NCI-H1105 (cell line): ENCODE results near the gene ADAMTS20.
"Not testable (repeated sequence)": the region's sequence is repeated elsewhere in the genome, so short reads cannot be mapped to it uniquely, and the experiment has no call there.

Experiments
- DNase-seq: peaks from one replicate; lab custom pipeline; 2025; lab: John Stamatoyannopoulos, UW

The ADAMTS20 gene

DNA sequence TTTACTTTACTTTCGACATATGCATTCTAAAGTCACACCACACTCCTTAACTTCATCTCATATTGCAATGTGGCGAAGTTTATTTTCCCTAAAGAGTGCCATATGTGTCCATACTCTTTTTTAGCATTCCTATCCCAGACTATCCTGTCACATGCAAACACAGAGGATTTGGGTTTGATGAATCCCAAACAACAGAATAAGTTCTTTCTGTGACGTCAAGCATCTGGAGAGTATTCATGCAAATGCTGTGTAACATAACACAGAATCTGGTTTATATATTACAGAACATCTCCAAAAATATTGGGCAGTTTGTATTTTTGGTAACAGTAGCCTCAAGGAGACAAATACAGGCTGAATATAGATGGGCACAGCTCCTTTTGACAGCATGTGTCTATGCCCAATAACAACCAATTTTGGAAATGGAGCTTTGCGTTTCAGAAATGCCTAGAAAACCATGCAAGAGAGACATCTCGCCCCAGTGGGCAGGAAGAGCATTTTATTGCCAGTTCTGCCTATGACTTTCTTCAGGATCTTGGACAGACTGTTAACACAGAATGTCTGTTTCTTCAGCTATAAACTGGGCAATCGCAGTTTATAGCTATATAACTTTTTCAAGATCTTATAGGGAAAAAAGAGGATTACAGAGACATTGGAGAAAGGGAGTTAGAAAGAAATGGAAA lies 190.8 kb downstream of the ADAMTS20 start:
- DNase-seq: no peak

DNA sequence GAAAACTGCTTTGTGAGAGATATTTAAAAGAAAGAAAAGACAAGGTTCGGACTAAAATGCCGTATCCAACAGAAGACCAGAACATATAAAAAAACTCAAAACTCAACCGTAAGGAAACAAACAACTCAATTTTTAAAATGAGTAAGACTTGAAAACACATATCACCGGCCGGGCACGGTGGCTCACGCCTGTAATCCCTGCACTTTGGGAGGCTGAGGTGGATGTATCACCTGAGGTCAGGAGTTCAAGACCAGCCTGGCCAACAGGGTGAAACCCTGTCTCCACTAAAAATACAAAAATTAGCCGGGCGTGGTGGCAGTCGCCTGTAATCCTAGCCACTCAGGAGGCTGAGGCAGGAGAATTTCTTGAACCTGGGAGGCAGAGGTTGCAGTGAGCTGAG lies 192.0 kb downstream of the ADAMTS20 start:
- not testable (repeated sequence) for DNase-seq

DNA sequence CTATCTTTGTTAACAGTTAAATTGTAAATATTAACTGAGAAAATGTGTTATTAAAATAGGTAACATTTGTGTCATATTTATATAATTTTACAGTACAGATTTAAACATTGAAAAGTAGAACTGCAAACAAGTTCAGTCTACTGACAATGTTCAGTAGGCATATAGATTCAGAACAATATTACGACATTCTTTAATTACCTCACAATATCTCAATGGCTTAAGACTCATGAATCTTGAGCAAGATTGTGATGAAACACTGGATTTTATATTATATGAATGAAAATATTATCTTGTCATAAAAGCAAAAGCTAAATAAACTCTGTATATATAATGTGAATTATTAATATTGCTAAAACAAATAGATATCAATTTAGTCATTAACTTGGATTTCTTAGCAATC lies 194.9 kb downstream of the ADAMTS20 start:
- no peak for DNase-seq

DNA sequence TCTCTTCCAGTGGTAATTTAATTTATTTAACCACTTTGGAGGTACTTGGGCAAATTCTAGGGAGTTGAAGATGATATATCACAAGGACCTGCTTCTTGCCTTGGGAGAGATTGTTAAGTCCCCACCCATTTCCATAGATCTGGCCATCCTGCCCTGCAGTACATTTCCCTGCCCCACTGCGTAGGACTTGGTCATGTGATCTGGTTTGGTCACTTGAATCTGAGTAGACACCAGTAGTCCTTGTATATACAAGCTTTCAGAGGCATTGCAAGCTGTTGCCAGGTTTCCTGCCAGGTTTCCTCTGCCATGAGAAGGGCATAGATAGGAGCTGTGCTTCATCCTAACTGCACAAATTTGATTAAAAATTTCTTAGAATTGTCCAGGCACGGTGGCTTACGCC lies 200.0 kb downstream of the ADAMTS20 start:
- DNase-seq: no peak

DNA sequence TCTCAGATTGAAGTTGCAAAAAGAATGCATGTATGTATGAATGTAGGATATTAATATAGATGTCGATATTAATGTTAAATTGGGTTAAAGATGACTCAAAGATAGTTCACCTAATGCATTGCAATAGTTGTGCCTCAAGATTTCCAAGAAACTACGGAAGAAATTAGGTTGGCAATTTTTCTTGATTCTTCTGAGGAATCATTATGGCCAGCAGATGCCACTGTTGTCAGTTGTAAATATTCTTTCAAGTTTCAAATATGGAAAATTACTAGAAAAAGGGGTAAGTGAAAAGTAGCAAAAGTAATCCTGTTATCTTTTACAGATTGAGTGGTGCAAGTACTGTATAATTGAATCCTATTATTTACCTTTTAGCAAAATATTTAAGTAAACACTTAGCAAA lies 202.1 kb downstream of the ADAMTS20 start:
- DNase-seq: no peak

DNA sequence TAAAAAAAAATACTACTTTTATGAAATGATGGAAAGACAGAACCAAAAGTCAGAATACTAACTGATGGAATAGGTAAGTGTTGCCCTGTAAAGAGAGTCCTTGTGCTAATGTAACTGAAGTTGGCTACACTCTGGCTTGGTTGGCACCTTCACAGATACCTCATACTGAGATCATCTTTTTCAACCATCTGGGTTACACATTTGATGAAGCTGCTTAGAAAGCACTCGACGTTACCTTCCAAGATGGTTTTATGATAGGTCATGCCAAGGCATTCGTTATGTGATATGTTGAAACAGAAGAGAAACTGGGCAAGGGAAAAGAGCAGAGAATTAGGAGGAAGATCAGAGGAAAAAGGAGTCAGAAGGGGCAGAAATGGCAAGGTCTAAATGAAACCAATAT lies 203.8 kb downstream of the ADAMTS20 start:
- DNase-seq: no peak

DNA sequence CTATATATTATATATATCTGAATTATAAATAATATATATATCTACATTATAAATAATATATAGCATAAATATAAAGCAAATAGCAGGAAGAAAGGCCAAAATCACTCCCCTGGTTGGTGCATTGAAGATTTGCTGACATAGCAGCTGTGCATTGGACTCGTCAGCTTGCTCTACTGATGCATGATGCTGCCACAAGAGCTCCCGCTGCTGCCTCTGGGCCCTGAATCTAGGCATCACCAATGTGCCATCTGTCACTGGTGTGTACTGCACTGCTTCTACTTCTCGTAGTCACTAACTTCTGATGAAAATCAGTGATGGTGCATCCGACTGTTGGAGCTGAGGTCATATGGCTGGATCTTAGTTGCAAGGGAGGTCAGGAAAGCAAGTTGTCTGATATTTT lies 205.0 kb downstream of the ADAMTS20 start:
- DNase-seq: no peak

DNA sequence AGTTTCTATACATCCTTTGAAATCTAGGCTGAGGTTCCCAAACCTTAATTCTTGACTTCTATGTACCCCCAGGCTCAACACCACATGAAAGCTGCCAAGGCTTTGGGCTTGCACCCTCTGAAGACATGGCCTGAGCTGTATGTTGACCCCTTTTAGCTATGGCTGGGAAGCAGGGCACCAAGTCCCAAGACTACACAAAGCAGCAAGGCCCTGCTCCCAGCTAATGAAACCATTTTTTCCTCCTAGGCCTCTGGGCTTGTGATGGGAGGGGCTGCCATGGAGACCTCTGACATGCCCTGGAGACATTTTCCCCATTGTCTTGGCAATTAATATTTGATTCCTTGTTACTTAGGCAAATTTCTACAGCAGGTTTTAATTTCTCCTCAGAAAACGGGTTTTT lies 207.0 kb downstream of the ADAMTS20 start:
- no peak for DNase-seq

DNA sequence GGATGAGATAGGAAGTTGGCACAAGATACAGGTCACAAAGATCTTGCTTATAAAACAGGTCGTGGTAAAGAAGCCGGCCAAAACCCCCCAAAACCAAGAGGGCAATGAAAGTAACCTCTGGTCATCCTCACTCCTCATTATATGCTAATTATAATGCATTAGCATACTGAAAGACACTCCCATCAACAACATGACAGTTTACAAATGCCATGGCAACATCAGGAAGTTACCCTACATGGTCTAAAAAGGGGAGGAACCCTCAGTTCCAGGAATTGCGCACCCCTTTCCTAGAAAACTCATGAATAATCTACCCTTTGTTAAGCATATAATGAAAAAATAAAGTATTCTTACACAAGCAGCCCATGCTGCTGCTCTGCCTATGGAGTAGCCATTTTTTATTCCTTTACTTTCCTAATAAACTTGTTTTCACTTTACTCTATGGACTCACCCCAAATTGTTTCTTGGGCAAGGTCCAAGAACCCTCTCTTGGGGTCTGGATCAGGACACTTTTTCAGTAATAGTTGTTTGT lies 210.2 kb downstream of the ADAMTS20 start:
- not testable (repeated sequence) for DNase-seq

DNA sequence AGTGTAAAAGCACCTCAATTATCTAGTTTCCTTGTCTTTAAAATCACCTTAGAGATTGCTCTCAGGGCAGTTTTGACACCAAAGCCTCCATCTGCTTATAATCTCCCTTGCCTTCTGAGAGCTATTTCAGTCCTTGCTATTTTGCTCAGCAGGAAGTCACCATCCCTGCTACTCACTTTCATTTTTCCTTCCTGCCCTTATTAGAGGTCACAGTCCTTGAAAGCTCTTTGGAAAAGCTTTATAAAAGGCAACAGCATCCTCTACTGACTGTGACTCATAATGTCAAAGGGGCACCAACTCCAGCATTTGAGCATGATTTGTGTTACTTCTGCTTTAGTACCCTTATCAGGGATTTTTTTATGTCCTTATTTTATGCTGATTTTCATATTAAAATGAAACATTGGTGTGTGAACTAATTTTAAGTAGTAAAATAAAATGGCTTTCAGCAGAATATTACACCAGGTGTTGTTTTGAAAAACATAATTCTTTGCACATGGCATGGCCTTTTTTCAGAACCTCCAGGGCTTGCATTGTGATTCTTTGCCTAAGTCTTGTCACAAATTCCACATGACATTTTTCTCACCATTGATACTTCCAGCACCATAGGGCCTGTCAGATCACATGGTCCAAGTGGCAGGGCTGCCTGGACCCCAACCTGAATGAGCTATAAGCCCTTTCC lies 213.0 kb downstream of the ADAMTS20 start:
- DNase-seq: peak; percentile 11

DNA sequence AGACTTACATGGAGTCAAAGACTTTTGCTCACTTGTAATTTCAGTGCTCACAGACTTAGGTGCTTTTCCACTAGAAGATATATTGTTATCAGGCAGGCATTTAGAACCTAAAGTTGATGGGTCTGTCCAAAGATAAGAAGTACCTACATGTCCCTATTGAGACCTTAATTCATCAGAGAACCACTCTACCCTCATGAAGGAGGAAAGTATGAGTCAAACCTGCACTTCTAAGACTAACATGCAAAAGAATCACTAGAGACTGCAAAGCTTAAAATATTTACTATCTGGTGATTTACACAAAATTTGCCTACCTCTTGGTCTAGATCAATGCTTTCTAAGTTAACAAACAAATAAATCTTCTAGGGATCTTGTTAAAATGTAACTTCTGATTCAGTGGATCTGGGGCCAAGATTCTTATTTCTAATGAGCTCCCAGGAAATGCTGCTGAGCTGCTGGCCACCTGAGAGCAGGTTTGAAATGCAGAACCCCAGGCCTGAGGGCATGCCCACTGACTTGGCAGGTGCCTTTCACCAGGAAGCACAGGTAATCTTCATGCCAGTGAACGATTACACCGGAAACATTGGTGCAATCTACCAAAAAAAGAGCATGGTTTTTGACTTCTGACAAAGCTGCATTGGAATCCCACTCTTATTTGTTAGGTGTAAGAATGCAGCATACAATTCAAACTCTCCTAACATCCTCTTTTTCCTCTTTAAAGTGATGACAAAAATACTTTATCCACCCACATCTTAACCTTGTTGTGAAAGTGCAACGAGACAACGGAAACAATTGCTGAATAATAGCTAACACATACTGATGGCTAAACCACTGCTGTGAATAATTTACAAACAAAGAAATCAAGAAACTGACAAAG lies 214.2 kb downstream of the ADAMTS20 start:
- no peak for DNase-seq

DNA sequence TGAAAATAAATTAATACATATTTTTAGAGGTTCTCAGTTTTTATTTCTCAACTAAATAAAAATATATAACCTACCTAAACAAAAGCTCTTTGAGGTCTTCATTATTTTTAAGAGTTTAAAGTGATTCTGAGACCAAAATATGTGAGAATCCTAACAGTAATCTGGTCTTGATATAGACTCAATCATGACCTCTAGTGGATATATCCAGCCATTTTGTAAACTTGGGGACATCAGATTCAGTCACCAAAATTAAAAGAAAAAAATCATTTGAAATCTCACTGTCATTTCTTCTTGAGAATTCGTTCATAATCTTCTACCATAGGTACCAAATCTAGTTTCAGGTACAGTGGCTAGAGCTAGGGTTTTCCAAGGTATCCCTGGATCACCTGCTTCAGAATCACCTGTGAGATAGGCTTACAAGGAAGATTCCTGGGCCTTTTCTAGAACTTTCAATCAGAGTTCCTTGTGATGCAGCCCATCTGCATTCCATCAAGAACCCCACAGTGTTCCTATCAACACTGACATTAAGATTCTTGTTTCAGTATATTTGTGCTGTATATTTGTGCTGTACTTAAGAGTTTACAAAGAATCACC lies 214.9 kb downstream of the ADAMTS20 start:
- DNase-seq: no peak

DNA sequence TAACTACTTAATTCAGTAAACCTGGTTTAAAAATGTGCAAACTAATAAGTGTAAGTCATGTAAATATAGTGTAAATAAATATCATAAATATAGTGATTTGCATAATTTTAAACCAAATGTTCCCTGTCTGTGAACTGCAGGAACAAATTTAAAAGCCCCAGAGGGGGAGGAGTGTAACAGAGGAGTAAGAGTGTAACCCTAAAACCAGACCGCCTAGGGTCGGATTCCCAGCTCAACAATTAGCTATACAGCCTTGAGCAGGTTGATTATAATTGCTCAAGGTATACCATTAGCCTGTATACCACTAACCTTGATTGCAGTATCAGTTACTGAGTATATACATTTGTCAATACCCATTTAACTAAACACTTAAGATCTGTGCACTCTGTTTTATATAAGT lies 218.4 kb downstream of the ADAMTS20 start:
- no peak for DNase-seq

DNA sequence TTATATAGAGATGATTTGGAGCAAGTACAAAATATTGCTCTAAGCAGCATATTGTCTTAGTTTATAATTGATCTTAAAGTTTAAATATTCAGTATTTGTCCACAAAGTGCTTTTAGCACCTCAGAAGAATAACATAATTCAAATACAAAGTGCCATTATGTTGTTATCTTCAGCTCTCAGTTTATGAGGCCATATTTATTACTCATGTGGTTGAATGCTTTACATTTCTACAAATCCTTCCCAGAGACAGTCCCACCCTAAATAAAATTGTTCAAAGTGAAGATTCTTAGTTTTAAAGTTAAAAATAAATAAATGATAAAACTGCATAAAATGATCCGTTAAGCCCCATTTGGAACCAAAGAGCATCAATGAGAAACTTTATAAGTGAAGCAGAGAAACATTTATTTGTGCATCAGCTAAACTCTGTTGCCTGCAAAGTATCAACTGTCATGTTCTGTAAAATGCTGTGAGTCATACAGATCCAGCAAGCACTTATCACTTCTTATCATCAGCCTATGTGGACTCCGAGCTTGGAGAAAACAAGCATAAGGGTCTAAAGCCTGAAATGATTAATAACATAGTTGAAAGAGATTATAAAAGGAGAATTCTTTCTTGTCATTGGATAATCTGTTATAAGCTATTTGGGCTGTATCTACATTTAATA lies 218.9 kb downstream of the ADAMTS20 start:
- no peak for DNase-seq

DNA sequence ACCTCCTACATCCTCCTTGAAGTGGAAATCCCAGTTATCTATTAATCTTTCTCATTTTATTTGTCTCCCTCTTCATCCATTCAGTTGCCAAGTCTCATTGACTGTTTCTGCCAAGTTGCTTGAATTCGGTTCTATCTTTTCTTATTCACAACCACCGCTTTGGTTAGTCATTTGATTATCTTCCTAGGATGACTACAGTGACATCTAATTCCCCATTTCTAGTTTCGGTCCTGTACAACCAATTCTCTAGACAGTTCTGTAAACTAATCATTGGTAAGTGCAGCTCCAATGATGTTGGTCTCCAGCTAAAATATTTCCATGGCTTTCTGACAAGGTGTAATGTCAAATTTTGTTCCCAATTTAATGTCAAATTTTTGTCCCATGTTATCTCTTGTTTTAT lies 220.1 kb downstream of the ADAMTS20 start:
- DNase-seq: no peak

DNA sequence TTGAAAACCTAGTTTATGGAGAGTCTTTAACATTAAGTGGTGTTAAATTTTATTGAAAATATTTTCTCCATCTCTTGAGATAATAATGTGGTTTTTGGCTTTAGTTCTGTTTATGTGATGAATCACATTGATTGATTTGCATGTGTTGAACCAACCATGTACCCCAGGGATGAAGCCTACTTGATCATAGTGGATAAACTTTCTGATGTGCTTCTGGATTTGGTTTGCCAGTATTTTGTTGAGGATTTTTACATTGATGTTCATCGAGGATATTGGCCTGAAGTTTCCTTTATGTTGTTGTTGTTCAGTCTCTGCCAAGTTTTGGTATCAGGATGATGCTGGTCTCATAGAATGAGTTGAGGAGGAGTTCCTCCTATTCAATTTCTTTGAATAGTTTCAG lies 222.6 kb downstream of the ADAMTS20 start:
- no peak for DNase-seq

DNA sequence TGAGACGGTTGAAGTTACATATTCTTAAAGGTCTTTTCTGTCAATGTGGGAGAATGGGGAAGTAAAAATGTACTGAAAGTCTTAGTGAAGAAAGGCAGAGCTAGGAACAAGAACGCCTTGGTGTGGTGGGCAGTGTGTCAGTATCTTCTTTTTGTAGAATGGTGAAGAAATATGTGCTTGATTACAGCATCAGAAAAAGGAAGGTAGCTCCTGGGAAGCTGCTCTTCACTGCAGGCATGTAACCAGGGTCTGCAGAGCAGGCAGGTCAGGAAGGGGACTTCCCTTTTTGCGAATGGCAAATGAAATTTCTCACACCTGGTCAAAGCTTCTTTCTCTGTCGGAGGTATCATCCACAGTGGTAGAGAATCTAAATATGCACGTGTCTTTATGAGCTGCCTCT lies 226.2 kb downstream of the ADAMTS20 start:
- DNase-seq: no peak

DNA sequence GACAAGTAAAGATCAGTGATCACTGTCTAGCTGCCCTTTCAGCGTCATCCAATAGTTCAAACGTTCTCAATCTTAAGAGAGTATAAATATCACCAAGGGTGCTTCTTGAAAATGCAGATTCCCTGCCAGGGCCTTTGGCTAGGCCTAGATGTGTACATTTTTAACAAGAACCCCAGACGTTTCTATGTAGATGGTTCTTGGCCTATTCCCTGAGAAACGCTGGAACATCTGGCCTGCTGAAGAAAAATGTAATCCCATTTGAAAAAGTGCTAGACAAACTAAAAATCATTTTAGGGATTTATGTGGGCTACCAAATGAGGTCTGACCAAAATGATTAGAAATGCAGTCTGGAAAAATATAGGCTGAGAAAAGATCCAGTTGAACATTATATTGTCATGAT lies 231.7 kb downstream of the ADAMTS20 start:
- no peak for DNase-seq

DNA sequence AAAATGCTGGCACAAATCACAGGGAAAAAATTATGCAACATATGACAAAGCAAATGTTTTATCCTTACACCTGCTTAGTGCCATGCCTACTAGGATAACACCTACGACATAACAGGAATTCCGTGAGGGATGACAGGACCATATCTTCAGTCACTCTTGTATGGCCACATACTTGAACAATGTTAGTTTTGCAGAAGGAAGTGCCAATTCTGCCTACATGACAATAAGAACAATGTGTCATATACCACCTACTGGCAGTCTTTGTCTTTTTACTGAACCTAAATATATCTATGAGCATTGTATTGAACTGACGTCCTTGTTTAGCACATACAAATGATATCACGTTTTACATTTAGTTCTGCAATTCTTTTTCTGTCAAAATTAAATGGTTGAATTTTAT lies 234.0 kb downstream of the ADAMTS20 start:
- no peak for DNase-seq

DNA sequence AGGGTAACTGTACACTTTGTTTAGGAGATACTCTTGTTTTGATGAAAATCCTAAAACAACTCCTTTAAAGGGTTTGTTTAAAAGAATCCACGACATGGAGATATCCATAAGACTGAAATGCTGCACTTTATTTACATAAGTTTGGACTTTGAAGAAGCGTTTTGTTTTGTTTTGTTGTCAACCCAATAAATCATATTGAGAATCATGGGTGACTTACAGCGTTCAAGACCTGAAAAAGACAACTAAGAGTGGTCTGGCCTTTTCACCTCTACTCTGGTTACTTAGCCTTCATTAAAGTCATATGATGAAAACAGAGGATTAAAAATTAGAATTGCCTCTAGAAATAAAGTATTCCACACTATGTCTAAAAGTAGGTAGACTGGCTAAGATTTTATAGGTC lies 234.8 kb downstream of the ADAMTS20 start:
- DNase-seq: no peak

DNA sequence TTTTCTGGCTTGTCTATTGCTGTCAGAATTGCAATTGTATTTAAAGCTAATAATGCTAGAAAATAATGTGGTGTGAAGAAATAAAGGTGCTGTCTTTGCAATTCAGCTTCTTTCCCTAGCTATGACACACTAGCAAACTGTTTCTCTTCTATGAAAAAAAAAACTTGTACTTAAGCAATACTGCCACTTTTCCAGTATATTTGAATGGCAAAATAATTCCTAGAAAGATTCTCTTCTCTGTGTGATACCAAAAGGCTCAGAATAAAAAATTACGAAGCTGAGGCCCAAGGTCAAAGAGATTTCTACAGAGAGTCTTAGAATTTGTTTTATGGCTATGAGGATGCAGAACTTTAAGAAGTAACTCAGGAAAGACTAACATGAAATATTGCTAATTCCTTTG lies 235.5 kb downstream of the ADAMTS20 start:
- DNase-seq: no peak

DNA sequence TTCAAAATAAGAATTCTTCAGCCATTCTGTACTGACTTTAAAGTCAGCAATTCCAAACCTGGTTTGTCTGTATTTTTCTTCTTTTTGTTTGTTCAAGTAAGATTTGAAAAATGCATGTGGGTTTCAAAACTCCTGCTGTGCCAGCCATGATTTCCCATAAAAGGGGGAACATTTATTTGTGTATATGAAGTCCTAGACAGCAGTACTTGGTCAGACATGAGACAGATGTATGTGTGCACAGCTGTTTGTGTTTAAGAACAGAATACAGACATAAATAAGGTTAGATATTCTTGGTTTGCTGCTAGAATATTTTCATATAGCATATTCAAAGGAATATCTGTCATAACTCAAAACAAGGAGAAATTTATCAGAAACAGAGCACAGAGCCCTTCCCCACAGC lies 236.0 kb downstream of the ADAMTS20 start:
- DNase-seq: no peak
